AG20443 (cell line): ENCODE measurements around the gene MYRF.

Experiments
- DNase-seq: peaks from one replicate; pipeline ENCODE4 v3.0.0; 2012; ENCODE audit warnings: low spot score, mixed read lengths

MYRF gene

DNA sequence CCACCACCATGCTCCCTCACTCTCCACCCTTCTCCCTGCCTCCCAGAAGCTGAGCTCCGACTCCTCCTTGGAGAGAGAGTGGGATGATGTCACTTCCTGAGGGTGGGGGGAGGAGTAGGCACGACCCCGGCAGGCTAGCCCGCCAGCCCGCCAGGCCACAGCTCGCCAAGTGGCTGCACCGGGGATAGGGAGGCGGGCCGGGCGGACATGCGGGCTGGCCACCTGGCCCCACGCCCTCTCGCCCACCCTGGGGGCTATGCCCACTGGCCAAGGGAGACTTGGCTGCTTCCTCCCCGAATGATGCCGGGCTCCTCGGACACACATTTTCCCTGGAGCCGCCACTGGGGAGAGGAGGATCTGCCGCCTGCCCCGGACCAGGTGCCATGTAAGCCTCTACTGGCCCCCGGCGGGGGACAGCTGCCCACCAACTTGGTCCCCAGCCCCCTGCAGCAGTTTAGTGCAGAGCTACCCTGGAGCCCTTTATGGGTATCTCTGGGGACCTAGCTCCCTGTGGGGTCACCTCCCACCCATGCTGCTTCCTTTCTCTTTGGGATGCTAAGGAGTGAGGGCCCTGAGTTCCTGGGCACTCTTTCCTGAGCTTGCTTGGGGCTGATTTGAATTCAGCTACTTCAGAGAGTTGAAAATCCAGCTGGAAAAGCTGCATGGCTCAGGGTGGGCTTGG lies 33.7 kb upstream of the MYRF start:
- DNase-seq, result peak; percentile 89

DNA sequence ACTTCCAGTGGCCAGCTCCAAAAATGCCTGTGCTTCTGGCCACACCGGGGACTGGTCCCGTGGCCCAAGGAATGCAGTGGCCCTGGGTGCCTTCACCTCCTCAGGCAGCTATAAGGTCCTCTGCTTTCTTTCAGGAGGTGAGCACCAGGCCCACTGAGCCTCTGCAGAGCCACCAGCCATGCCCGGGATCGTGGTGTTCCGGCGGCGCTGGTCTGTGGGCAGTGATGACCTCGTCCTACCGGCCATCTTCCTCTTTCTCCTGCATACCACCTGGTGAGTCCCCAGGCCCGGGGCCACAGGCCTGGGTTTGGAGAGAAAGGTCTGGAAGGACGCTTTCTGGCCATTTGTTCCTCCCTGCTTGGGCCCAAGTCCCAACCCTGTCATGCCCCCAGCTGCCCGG lies 32.5 kb upstream of the MYRF start:
- DNase-seq, result no peak

- DNase-seq, result no peak
Observed at GRCh38 chr11:61720597-61720996, 31.8 kb upstream of the MYRF start.

DNA sequence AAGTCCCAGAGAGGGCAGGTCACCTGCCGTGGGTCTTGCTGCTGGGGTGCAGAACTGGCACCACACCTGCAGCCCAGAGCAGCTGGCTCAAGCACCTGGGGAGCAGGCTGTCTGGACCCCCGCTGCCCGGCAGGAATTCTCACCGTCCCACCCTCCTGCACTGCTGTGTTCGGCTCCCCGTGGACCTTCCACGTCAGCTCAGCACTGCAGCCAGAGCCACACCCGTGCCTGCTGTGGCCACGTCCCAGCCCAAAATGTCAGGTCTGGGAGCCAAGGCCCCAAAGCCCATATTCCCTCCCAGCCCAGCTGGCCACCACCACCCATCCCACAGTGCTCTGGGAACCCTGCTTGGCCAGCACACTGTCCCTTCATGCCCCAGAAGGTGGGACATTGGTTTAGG lies 28.0 kb upstream of the MYRF start:
- no peak for DNase-seq

DNA sequence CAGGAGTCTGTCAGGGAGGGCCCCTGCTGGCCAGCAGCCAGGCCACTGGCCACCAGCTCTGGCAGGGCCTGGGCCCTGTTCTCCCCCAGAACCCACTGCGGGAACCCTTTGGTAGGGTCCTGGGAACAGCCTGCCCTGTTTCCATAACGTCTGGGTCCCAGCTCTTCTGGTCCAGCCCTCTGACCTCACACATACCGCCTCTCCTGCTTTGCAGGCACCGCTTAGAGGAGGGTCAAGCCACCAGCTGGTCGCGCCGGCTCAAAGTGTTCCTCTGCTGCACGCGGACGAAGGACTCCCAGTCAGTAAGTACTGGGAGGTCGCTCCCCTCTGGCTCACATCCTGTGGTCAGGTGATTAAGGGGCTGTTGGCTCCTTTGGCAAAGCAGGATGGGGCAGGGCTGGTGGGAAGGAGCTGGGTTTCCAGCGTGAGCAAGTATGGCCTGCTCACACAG lies 26.6 kb upstream of the MYRF start:
- DNase-seq, result no peak

DNA sequence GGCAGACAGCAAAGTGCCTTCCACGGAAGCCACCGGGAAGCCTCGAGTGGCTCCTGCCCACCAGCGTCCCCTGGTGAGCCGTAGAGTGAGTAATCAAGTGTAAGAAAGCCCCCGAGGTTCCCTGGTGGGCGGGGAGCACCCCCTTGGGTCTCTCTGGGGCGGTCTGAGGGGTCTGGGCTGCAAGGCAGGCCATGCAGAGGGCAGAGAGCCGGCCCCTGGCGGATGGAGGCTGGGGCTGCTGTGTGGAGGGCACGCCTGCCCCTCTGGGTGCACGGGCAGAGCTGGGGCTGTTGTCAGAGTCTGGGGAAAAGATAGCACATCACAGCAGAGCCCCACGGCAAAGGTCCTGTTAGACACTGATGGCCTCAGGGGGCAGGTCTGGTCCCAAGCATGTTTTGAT lies 25.7 kb upstream of the MYRF start:
- no peak for DNase-seq

- DNase-seq, result no peak
Observed at GRCh38 chr11:61727401-61727811, 25.0 kb upstream of the MYRF start.

- DNase-seq, result no peak
Observed at GRCh38 chr11:61728066-61728939, 24.1 kb upstream of the MYRF start.

DNA sequence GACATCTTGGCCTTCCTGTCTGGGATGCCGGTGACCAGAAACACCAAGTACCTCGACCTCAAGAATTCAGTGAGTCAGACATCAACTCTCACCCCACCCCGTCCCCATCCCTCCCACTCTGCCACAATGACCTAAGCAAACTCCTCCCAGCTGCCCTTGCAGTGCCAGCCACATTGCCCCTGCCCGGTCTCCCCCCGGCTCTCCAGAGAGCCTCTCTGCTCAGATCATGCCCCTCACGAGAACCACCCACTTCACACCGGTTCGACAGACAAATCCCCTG lies 23.6 kb upstream of the MYRF start:
- peak; percentile 84 for DNase-seq

DNA sequence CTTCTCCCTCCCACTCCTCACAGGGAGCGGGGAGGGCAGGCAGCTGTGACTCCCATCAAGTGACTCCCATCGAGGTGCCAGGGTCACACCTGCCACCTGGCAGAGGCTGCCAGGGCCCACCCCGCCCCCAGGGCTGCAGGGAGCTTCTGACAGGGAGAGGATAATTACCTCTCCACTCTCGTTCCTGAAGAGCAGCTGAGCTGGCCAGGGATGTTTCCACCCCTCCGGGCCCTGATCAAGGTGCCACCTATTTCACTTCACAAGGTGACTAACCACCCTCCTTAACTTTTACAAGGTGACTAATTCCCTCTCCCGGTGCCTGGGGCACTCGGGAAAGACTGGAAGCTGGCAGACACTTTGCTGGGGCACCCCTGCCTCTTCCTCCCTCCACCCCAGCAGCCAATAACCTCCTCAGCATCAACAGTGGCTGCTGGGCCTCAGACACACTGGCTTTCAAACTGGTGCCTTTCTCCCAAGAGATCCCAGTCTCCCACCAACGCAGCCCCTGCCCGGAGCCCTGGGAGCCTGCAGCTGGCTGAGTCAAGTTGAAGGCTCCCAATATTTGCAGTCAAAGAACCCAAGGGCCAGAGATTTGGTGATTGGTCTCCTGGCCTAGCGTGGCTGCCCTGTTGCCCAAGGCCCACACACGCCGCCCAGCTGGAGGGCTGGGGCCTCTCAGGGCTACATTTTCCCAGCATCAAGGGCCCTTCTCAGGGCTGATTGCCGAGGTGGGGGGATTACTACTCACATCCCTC lies 22.0 kb upstream of the MYRF start:
- no peak for DNase-seq

DNA sequence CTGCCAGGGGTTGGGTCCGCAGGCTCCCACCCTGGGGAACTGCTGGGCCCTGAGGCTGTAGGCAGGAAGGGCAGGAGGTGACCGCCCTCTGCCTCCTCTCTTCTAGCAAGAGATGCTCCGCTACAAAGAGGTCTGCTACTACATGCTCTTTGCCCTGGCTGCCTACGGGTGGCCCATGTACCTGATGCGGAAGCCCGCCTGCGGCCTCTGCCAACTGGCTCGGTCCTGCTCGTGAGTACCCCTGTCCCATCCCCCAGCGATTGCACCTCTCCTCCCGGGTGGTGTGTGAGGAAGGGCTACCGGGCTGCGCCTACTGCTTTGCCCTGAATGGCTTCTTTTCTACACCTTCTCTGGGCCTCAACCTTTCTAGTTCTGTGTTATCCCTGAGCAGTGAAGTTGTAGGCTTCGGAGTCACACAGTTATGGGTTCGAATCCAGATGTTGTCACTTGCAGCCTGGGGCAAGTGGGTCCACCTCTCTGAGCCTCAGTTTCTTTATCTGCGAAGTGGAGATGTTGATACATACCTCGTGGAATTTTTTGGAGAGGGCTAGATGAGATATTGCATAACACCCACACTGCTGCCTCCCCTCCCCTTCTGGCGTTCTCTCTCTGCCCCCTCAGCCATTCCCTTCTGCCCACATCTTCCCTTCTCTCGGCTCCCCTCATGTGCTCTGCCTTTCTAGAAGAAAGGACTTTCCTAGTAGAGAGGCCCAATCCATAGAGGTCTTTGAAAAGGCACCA lies 21.1 kb upstream of the MYRF start:
- DNase-seq, result no peak

DNA sequence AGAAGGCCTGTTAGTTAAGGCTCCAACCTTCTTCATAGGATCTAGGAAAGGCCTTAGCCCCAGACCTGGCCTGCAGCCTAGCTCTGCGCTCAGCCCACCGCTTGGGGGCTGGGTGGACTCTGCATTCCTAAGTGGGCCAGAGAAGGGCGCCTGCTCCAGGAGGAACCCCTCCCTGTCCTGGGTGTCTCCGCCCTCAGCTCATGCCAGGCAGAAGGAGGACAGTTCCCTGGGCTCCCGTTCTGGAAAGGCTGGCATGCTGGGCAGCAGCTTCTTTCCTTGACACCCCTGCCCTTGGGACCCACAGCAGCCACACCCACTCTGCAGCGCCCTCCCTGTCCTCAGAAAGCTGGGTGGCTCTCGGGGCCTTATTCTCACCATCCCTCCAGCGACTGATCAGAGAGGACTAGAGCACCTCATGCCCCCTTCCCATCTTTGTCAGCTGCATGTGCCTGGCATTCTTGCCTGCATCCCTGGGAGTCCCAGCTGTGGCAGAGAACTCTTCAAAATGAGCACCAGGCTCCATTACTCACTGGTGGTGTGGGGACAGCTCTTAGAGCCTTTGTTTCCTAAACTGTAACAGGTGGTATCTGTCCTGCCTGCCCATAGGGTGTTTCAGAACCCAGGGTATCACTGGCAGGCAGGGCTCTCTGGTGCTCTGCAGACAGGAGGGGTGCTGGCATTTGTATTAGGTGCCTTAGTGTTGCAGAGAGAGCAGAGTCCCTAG lies 20.3 kb upstream of the MYRF start:
- peak; percentile 30 for DNase-seq

- DNase-seq, result peak; percentile 75
Observed at GRCh38 chr11:61732705-61733104, 19.7 kb upstream of the MYRF start.

- peak; percentile 97 for DNase-seq
Observed at GRCh38 chr11:61733120-61733978, 19.1 kb upstream of the MYRF start.

GRCh38 chr11:61734767-61735166 lies 17.7 kb upstream of the MYRF start:
- DNase-seq, result no peak

- DNase-seq, result no peak
Observed at GRCh38 chr11:61735391-61735790, 17.0 kb upstream of the MYRF start.

DNA sequence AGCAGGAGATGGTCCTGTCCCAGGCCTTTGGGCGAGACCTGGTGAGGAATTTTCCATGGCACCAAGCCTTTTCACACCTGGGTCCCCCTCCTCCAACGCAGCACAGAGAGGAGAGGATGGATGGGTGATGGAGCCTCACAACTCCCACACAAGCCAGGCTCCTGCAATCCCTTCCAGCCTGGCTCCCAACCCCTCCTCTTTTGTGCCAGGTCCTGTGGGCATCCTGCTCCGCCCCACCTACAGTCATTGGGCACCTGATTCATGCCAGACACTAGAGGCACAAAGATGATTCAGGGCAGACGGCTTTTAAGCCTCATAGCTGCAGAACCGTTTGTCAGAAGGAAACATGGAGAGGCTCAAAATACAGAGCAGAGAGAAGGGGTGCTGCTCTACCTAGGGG lies 16.1 kb upstream of the MYRF start:
- no peak for DNase-seq

DNA sequence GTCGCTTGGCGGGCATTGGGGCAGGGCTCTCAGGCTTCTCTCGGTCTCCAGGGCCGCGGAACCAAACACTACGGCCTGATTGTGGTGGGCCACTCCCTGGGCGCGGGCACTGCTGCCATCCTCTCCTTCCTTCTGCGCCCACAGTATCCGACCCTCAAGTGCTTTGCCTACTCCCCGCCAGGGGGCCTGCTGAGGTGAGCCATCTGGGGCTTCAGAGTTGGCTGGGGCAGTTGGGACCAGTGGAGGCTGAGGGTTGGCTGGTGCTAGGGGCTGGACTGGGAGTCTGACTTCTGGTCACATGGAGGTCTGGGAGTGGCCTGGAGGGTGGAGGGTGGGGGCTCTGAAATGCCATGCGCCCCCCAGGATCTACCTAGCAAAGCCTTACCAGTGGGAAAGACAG lies 15.3 kb upstream of the MYRF start:
- no peak for DNase-seq

- no peak for DNase-seq
Observed at GRCh38 chr11:61737636-61738386, 14.6 kb upstream of the MYRF start.

DNA sequence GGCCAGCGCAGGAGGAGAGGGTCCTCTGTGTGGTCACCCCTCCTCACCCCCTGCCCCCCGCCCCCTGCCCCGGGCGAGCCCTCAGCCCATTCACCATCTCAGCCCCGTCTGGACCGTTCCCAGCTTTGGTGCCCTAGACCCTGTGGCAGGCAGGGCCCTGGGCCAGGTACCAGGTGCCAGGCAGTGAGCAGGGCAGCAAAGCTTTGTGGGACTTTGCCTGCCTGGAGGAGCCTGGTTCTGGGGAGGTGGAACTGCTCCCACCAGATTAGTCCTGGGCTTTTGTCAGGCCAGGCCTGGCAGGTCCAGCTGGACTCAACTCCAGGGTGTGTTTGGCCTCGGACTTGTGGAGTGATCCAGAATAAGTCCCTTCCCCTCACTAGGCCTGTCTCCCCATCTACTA lies 13.7 kb upstream of the MYRF start:
- no peak for DNase-seq
